ENCODE measurements around the gene LHFPL2. TPM values are rescaled to one million over a fixed set of nuclear protein-coding genes. Genes with fewer than 3 reads are reported as not detected.
A peak's percentile ranks its signal among the peaks of the same experiment; 100 is the strongest.

The LHFPL2 gene
- total RNA-seq, 8 experiments from 2014 or later = 3.1 to 62.1 (median 8.3) TPM

- no peak for ATAC-seq (replicated peaks in 6 of 8)
- WGBS, 10 experiments = 43 to 100% (median 90%) methylated on average over 1 to 3 of the region's 3 CpGs
- Histone ChIP-seq H3K4me1 (replicated peaks in 1 of 2) (no peaks in the 10 kb centered on the region), H3K4me3 (no peak overlapping the region), H3K27ac (no peak overlapping the region)
- in situ Hi-C loops (cut with MboI; ENCODE audit: low pct_unique_long_range_greater_than_20kb in 2 of 9, low sequenced_read_pairs in 9 of 9, unreplicated experiment in 9 of 9) = no loop called here
Measured at GRCh38 chr5:78576376-78576775, 72.2 kb downstream of the LHFPL2 start.

GRCh38 chr5:78574731-78575161 lies 73.8 kb downstream of the LHFPL2 start:
- peak in 2 of 8 experiments; percentile 18 to 48 for ATAC-seq (replicated peaks in 6 of 8)
- in situ Hi-C loops (cut with MboI; ENCODE audit: low pct_unique_long_range_greater_than_20kb in 2 of 9, low sequenced_read_pairs in 9 of 9, unreplicated experiment in 9 of 9) = no loop called here
- H3K4me1 ChIP-seq (replicated peaks in 1 of 2) = no peaks in the 10 kb centered on the region

GRCh38 chr5:78574131-78574673 lies 74.4 kb downstream of the LHFPL2 start:
- H3K4me1 ChIP-seq (replicated peaks in 1 of 2) = peaks cover 0 to 2% of the 10 kb centered on the region in 2 donors
- peak in 2 of 8 experiments; percentile 12 to 18 for ATAC-seq (replicated peaks in 6 of 8)
- H3K27ac ChIP-seq = no peak overlapping the region
- in situ Hi-C loops (cut with MboI; ENCODE audit: low pct_unique_long_range_greater_than_20kb in 2 of 9, low sequenced_read_pairs in 9 of 9, unreplicated experiment in 9 of 9) = no loop called here
- H3K4me3 ChIP-seq = no peak overlapping the region
- 67 to 85% (median 78%) methylated on average over 1 to 3 of the region's 4 CpGs; no CpG with 5 or more reads in 6 of the 10 experiments for WGBS, 10 experiments

More at GRCh38 chr5:78574731-78575161, 73.8 kb downstream of the LHFPL2 start:
- Histone ChIP-seq H3K4me3 (no peak overlapping the region), H3K27ac (no peak overlapping the region)
- 60 to 100% (median 80%) methylated on average over 1 to 6 of the region's 7 CpGs; no CpG with 5 or more reads in 2 of the 10 experiments for WGBS, 10 experiments

- Histone ChIP-seq H3K27ac (no peak overlapping the region), H3K4me3 (no peak overlapping the region), H3K4me1 (replicated peaks in 1 of 2) (peaks cover 5 to 11% of the 10 kb centered on the region in 2 donors)
- in situ Hi-C loops (cut with MboI; ENCODE audit: low pct_unique_long_range_greater_than_20kb in 2 of 9, low sequenced_read_pairs in 9 of 9, unreplicated experiment in 9 of 9) = no loop called here
- 71 to 100% (median 84%) methylated on average over 1 to 2 of the region's 2 CpGs; no CpG with 5 or more reads in 4 of the 10 experiments for WGBS, 10 experiments
- ATAC-seq (replicated peaks in 6 of 8) = no peak
Measured at GRCh38 chr5:78573318-78573717, 75.3 kb downstream of the LHFPL2 start.

- 80 to 100% (median 96%) methylated on average over 1 to 4 of the region's 5 CpGs; no CpG with 5 or more reads in 1 of the 10 experiments for WGBS, 10 experiments
- Histone ChIP-seq H3K27ac (no peak overlapping the region), H3K4me1 (replicated peaks in 1 of 2) (peaks cover 17 to 18% of the 10 kb centered on the region in 2 donors), H3K4me3 (no peak overlapping the region)
- in situ Hi-C loops (cut with MboI; ENCODE audit: low pct_unique_long_range_greater_than_20kb in 2 of 9, low sequenced_read_pairs in 9 of 9, unreplicated experiment in 9 of 9) = no loop called here
- no peak for ATAC-seq (replicated peaks in 6 of 8)
Measured at GRCh38 chr5:78570646-78571045, 77.9 kb downstream of the LHFPL2 start.

- WGBS, 10 experiments = 10 to 70% (median 52%) methylated on average over 2 to 10 of the region's 10 CpGs; no CpG with 5 or more reads in 2 of the 10 experiments
- ATAC-seq (replicated peaks in 6 of 8) = peak; percentile 13 to 75 (median 50)
- Histone ChIP-seq H3K27ac (no peak overlapping the region), H3K4me1 (replicated peaks in 1 of 2) (peaks cover 17 to 18% of the 10 kb centered on the region in 2 donors), H3K4me3 (no peak overlapping the region)
- in situ Hi-C loops (cut with MboI; ENCODE audit: low pct_unique_long_range_greater_than_20kb in 2 of 9, low sequenced_read_pairs in 9 of 9, unreplicated experiment in 9 of 9) = no loop called here
Measured at GRCh38 chr5:78569441-78569840, 79.1 kb downstream of the LHFPL2 start.

GRCh38 chr5:78568676-78569075 lies 79.9 kb downstream of the LHFPL2 start:
- H3K4me3 ChIP-seq = no peak overlapping the region
- H3K4me1 ChIP-seq (replicated peaks in 1 of 2) = peaks cover 17 to 18% of the 10 kb centered on the region in 2 donors
- in situ Hi-C loops (cut with MboI; ENCODE audit: low pct_unique_long_range_greater_than_20kb in 2 of 9, low sequenced_read_pairs in 9 of 9, unreplicated experiment in 9 of 9) = no loop called here
- 64 to 100% (median 89%) methylated on average over 1 to 3 of the region's 3 CpGs; no CpG with 5 or more reads in 1 of the 10 experiments for WGBS, 10 experiments
- ATAC-seq (replicated peaks in 6 of 8) = peak in 3 of 8 experiments; percentile 38 to 41 (median 41)
- no peak overlapping the region for H3K27ac ChIP-seq

- H3K4me1 ChIP-seq (replicated peaks in 1 of 2) = peaks cover 17 to 18% of the 10 kb centered on the region in 2 donors
- 20 to 71% (median 38%) methylated on average over 1 to 5 of the region's 5 CpGs for WGBS, 10 experiments
- no peak overlapping the region for H3K27ac ChIP-seq
- peak in 2 of 8 experiments; percentile 18 to 50 for ATAC-seq (replicated peaks in 6 of 8)
- in situ Hi-C loops (cut with MboI; ENCODE audit: low pct_unique_long_range_greater_than_20kb in 2 of 9, low sequenced_read_pairs in 9 of 9, unreplicated experiment in 9 of 9) = no loop called here
- H3K4me3 ChIP-seq = no peak overlapping the region
Measured at GRCh38 chr5:78568212-78568611, 80.4 kb downstream of the LHFPL2 start.

- Histone ChIP-seq H3K4me1 (replicated peaks in 1 of 2) (peaks cover 17 to 18% of the 10 kb centered on the region in 2 donors), H3K27ac (no peak overlapping the region), H3K4me3 (no peak overlapping the region)
- 14 to 100% (median 64%) methylated on average over 1 to 3 of the region's 3 CpGs; no CpG with 5 or more reads in 3 of the 10 experiments for WGBS, 10 experiments
- no peak for ATAC-seq (replicated peaks in 6 of 8)
- in situ Hi-C loops (cut with MboI; ENCODE audit: low pct_unique_long_range_greater_than_20kb in 2 of 9, low sequenced_read_pairs in 9 of 9, unreplicated experiment in 9 of 9) = no loop called here
Measured at GRCh38 chr5:78567617-78568016, 81.0 kb downstream of the LHFPL2 start.

GRCh38 chr5:78566747-78567425 lies 81.7 kb downstream of the LHFPL2 start:
- peak in 2 of 8 experiments; percentile 53 to 63 for ATAC-seq (replicated peaks in 6 of 8)

GRCh38 chr5:78565395-78565794 lies 83.2 kb downstream of the LHFPL2 start:
- WGBS, 10 experiments = 75 to 100% (median 100%) methylated on average over 1 of the region's 1 CpG; no CpG with 5 or more reads in 1 of the 10 experiments
- no peak for ATAC-seq (replicated peaks in 6 of 8)
- Histone ChIP-seq H3K27ac (no peak overlapping the region), H3K4me3 (no peak overlapping the region), H3K4me1 (replicated peaks in 1 of 2) (peaks cover 17 to 18% of the 10 kb centered on the region in 2 donors)
- in situ Hi-C loops (cut with MboI; ENCODE audit: low pct_unique_long_range_greater_than_20kb in 2 of 9, low sequenced_read_pairs in 9 of 9, unreplicated experiment in 9 of 9) = no loop called here

More at GRCh38 chr5:78566747-78567425, 81.7 kb downstream of the LHFPL2 start:
- peaks cover 17 to 18% of the 10 kb centered on the region in 2 donors for H3K4me1 ChIP-seq (replicated peaks in 1 of 2)
- 18 to 100% (median 81%) methylated on average over 1 to 7 of the region's 7 CpGs for WGBS, 10 experiments
- no peak overlapping the region for H3K4me3 ChIP-seq
- H3K27ac ChIP-seq = no peak overlapping the region
- in situ Hi-C loops (cut with MboI; ENCODE audit: low pct_unique_long_range_greater_than_20kb in 2 of 9, low sequenced_read_pairs in 9 of 9, unreplicated experiment in 9 of 9) = no loop called here

GRCh38 chr5:78563621-78564020 lies 85.0 kb downstream of the LHFPL2 start:
- no peak for ATAC-seq (replicated peaks in 6 of 8)
- no peak overlapping the region for H3K27ac ChIP-seq
- in situ Hi-C loops (cut with MboI; ENCODE audit: low pct_unique_long_range_greater_than_20kb in 2 of 9, low sequenced_read_pairs in 9 of 9, unreplicated experiment in 9 of 9) = no loop called here
- H3K4me3 ChIP-seq = no peak overlapping the region
- WGBS, 10 experiments = 44 to 100% (median 72%) methylated on average over 1 to 2 of the region's 2 CpGs; no CpG with 5 or more reads in 1 of the 10 experiments
- peaks cover 11 to 14% of the 10 kb centered on the region in 2 donors for H3K4me1 ChIP-seq (replicated peaks in 1 of 2)

GRCh38 chr5:78562714-78563330 lies 85.8 kb downstream of the LHFPL2 start:
- in situ Hi-C loops (cut with MboI; ENCODE audit: low pct_unique_long_range_greater_than_20kb in 2 of 9, low sequenced_read_pairs in 9 of 9, unreplicated experiment in 9 of 9) = no loop called here
- Histone ChIP-seq H3K4me3 (no peak overlapping the region), H3K4me1 (replicated peaks in 1 of 2) (peaks cover 3 to 7% of the 10 kb centered on the region in 2 donors), H3K27ac (no peak overlapping the region)
- 71 to 100% (median 94%) methylated on average over 1 to 3 of the region's 3 CpGs; no CpG with 5 or more reads in 6 of the 10 experiments for WGBS, 10 experiments
- ATAC-seq (replicated peaks in 6 of 8) = peak in 2 of 8 experiments; percentile 37 to 65

Measured in motor neuron (in vitro differentiated cells).